ENCODE measurements around the gene SLC38A8. TPM values are rescaled to one million over a fixed set of nuclear protein-coding genes. Genes with fewer than 3 reads are reported as not detected.

The SLC38A8 gene
- total RNA-seq, 1 experiment from 2014 or later: 0.35 TPM

GRCh38 chr16:84045001-84045817, 2.6 kb upstream of the SLC38A8 start:
- Histone ChIP-seq H4K20me1 (ENCODE audit: control insufficient read depth, insufficient read depth, insufficient read length) (no peaks in the 10 kb centered on the region), H3K14ac (ENCODE audit: insufficient read depth, low read length) (no peak overlapping the region; the same call in 1 of the 2 replicates), H3K23ac (ENCODE audit: insufficient read length, low read depth, low read length) (no peak overlapping the region), H4K8ac (replicated peaks; ENCODE audit: insufficient read length, low read depth, low read length) (no peak overlapping the region), H3K9me3 (ENCODE audit: control insufficient read depth, low read depth, low read length) (no peaks in the 10 kb centered on the region), H3K4ac (ENCODE audit: low read depth, low read length) (no peak overlapping the region), H2BK120ac (ENCODE audit: low read depth, low read length, poor library complexity, severe bottlenecking) (no peak overlapping the region), H3K4me1 (ENCODE audit: insufficient read depth, low read length) (no peaks in the 10 kb centered on the region; the same call in 1 of the 2 replicates), H3K23me2 (ENCODE audit: insufficient read length, low read depth, low read length, poor library complexity, severe bottlenecking) (no peaks in the 10 kb centered on the region), H3K56ac (ENCODE audit: insufficient read length, low read depth, low read length) (no peak overlapping the region), H2BK15ac (ENCODE audit: low read depth, low read length) (no peak overlapping the region), H3T11ph (ENCODE audit: low read length) (no peak overlapping the region), H2BK12ac (ENCODE audit: insufficient read length, low read depth, low read length) (no peak overlapping the region), H3K9ac (ENCODE audit: extremely low read depth, insufficient read length, low read length) (no peak overlapping the region), H4K5ac (ENCODE audit: insufficient read length, low read depth, low read length) (no peak overlapping the region), H2AFZ (ENCODE audit: low read length) (no peak overlapping the region), H3K4me2 (ENCODE audit: insufficient read depth, insufficient read length, low read length) (no peak overlapping the region), H2BK20ac (ENCODE audit: low read depth, low read length, poor library complexity, severe bottlenecking) (no peak overlapping the region), H3K79me2 (ENCODE audit: insufficient read depth, low read length) (no peaks in the 10 kb centered on the region), H3K27ac (ENCODE audit: insufficient read length, low read depth, low read length) (no peak overlapping the region), H3K18ac (ENCODE audit: insufficient read length, low read depth, low read length) (no peak overlapping the region), H2BK5ac (ENCODE audit: insufficient read length, low read length) (no peak overlapping the region), H3K27me3 (ENCODE audit: insufficient read depth, low read length) (no peaks in the 10 kb centered on the region), H2AK5ac (ENCODE audit: insufficient read length, low read length) (no peak overlapping the region), H3K79me1 (ENCODE audit: insufficient read depth, low read depth, low read length, poor library complexity, severe bottlenecking) (no peaks in the 10 kb centered on the region), H4K91ac (ENCODE audit: insufficient read length, low read depth, low read length) (no peak overlapping the region)
- WGBS (ENCODE audit: extremely low coverage, insufficient read length, low lambda C conversion rate): no CpG with 5 or more reads among the region's 36 CpGs
- no peak for DNase-seq
- no peaks in the 10 kb centered on the region for H3K9me3 Mint-ChIP-seq
- H3K4me1 Mint-ChIP-seq: peaks cover 27 to 45% of the 10 kb centered on the region in 2 experiments
- no peak overlapping the region for H3K4me3 Mint-ChIP-seq
- TF ChIP-seq CTCF (conservative IDR thresholded peaks at IDR 0.05): no peak
- peaks cover 0 to 2% (median 0%) of the 10 kb centered on the region in 3 experiments; a peak in 2 of 7 replicates for H3K36me3 Mint-ChIP-seq (ENCODE audit: insufficient read depth in 1 of 3, low read depth in 3 of 3)
- peak overlapping the region in 1 of 3 experiments; percentile 21; a peak in 1 of 7 replicates for H3K27ac Mint-ChIP-seq
- H3K27me3 Mint-ChIP-seq (ENCODE audit: low read depth): peaks cover 13% of the 10 kb centered on the region
